PFSK-1 (cell line): ENCODE measurements around the gene IER3.

Experiments used
- FOXP2 ChIP-seq: optimal IDR thresholded peaks from 2 replicates; pipeline ENCODE3; 2011; ENCODE audit warnings: borderline replicate concordance, control low read depth, inconsistent platforms; ENCODE audit not compliant: insufficient read depth; ENCODE audit errors: extremely low read length, extremely low read depth
- POLR2AphosphoS5 ChIP-seq: IDR thresholded peaks from 2 replicates; pipeline ENCODE4 v1.6.1; 2012; ENCODE audit warnings: low read depth, mild to moderate bottlenecking, control low read depth, low read length, moderate library complexity
- SIN3A ChIP-seq: IDR thresholded peaks from 2 replicates; pipeline ENCODE4 v1.6.1; 2012; ENCODE audit warnings: mild to moderate bottlenecking, low read length, moderate library complexity, borderline replicate concordance; ENCODE audit not compliant: insufficient read depth
- TAF1 ChIP-seq: IDR thresholded peaks from 2 replicates; pipeline ENCODE4 v1.6.1; 2012; ENCODE audit warnings: low read length, control low read depth, borderline replicate concordance; ENCODE audit not compliant: insufficient read depth
- TF ChIP-seq, protein P1 (sequence below), 2 experiments: IDR thresholded peaks; 2 replicates each; pipeline versions ENCODE4 v1.6.1 to v1.8.0; 2011 to 2012; ENCODE audit warnings: low read depth in 2 of 2, low read length in 2 of 2, control low read depth in 1 of 2, inconsistent platforms in 1 of 2, mild to moderate bottlenecking in 1 of 2, moderate library complexity in 1 of 2; ENCODE audit not compliant: insufficient read depth in 1 of 2

IER3 gene

GRCh38 chr6:30759575-30760239 is 15.4 kb upstream of the IER3 start:
- TF ChIP-seq POLR2AphosphoS5 (no peak), TAF1 (no peak), FOXP2 (no peak), SIN3A (no peak)
- TF ChIP-seq, protein P1, sequence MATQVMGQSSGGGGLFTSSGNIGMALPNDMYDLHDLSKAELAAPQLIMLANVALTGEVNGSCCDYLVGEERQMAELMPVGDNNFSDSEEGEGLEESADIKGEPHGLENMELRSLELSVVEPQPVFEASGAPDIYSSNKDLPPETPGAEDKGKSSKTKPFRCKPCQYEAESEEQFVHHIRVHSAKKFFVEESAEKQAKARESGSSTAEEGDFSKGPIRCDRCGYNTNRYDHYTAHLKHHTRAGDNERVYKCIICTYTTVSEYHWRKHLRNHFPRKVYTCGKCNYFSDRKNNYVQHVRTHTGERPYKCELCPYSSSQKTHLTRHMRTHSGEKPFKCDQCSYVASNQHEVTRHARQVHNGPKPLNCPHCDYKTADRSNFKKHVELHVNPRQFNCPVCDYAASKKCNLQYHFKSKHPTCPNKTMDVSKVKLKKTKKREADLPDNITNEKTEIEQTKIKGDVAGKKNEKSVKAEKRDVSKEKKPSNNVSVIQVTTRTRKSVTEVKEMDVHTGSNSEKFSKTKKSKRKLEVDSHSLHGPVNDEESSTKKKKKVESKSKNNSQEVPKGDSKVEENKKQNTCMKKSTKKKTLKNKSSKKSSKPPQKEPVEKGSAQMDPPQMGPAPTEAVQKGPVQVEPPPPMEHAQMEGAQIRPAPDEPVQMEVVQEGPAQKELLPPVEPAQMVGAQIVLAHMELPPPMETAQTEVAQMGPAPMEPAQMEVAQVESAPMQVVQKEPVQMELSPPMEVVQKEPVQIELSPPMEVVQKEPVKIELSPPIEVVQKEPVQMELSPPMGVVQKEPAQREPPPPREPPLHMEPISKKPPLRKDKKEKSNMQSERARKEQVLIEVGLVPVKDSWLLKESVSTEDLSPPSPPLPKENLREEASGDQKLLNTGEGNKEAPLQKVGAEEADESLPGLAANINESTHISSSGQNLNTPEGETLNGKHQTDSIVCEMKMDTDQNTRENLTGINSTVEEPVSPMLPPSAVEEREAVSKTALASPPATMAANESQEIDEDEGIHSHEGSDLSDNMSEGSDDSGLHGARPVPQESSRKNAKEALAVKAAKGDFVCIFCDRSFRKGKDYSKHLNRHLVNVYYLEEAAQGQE (IDR thresholded peaks at IDR 0.05; ENCODE audit: insufficient read depth in 1 of 2, low read depth in 2 of 2, low read length in 2 of 2) = no peak

DNA sequence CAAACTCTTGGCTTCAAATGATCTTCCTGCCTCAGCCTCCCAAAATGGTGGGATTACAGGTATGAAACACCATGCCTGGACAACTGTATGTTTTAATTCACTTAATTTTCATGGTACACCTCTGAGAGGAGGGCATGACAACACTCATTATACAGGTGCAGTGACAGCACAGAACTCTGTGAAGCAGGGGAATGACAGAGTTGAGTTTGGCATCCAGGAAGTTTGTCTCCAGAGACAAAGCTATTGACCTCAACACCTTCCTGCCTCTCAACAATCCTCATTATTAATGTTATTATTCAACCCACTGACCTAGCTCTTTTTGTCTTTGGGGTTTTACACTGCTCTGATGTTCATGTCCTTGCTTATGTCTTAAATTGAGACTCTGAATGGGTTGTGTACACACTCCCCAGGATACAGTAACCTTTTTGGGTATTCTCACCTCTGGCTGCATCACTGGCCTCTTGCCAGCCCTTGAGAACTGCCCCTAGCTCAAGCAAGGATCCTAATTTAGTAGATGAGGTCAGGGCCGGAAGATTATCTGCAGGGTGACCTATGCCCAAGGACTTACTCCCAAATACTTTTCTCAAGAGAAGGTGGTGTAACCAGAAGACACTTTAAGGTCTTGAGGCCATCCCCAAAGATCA is 13.0 kb upstream of the IER3 start:
- TF ChIP-seq, protein P1 (IDR thresholded peaks at IDR 0.05; ENCODE audit: insufficient read depth in 1 of 2, low read depth in 2 of 2, low read length in 2 of 2) = no peak
- TF ChIP-seq SIN3A (no peak), TAF1 (no peak), FOXP2 (no peak), POLR2AphosphoS5 (no peak)

DNA sequence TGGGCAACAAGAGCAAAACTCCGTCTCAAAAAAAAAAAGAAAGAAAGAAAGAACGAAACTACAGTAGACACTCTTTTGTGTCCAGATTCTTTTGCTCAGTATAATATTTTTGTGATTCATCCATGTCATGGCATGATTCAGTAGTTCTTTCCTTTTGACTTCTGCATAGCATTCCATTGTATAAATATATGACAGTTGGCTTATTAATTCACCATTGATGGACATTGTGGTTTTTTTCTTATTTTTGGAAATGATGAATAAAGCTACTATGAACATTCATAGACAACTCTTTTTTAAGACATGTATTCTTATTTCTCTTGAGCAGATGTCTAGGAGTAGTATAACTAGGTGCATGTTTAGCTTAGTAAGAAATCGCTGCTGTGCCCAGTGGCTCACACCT is 10.3 kb upstream of the IER3 start:
- no peak for TF ChIP-seq FOXP2
- TF ChIP-seq SIN3A = no peak
- no peak for TF ChIP-seq TAF1
- TF ChIP-seq, protein P1 (IDR thresholded peaks at IDR 0.05; ENCODE audit: insufficient read depth in 1 of 2, low read depth in 2 of 2, low read length in 2 of 2) = no peak
- no peak for TF ChIP-seq POLR2AphosphoS5

DNA sequence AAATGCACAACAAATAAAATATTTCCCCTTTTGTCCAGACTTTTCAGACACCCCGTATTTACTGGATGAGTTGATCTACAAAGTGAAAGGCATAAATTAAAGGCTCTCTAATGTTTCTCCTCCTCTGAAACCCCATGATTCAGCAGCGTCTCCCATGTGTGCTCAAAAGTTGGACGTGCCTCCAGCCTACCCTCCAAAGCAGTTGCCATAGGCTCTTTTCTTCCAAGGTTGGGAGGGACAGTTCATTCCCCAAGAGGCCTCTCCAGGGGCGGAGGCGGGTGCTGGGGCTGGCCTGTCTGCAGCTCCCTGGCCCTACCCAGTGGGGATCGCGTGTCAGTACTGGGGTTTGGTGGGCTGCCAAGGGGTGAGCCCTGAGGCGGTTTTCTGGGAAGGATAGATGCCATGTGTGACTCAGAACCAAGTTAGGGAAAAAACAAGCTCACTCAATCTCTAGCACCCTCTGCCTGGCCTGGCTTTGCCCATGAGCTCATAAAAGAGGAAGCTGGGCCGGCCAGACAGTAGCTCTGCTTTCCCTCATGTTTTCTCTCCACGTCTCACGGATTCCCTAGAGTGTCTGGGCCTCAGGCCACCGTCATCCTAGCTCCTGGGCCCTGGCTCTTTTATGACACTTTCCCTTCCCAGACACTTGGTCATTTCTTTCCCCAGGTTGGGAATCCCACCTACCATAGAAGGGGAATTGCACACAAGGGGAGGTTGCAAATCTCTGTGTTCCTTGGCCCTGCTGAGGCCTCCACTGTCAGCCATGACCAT is 8.0 kb upstream of the IER3 start:
- TF ChIP-seq, protein P1 (IDR thresholded peaks at IDR 0.05; ENCODE audit: insufficient read depth in 1 of 2, low read depth in 2 of 2, low read length in 2 of 2) = no peak
- TF ChIP-seq POLR2AphosphoS5 (no peak), FOXP2 (no peak), TAF1 (no peak), SIN3A (no peak)
